ENCODE data around the gene USF3. TPM values are rescaled to one million over a fixed set of nuclear protein-coding genes. Genes with fewer than 3 reads are reported as not detected.

Gene USF3
- total RNA-seq, 2 experiments from 2014 or later = 11.7 to 18.1 TPM

DNA sequence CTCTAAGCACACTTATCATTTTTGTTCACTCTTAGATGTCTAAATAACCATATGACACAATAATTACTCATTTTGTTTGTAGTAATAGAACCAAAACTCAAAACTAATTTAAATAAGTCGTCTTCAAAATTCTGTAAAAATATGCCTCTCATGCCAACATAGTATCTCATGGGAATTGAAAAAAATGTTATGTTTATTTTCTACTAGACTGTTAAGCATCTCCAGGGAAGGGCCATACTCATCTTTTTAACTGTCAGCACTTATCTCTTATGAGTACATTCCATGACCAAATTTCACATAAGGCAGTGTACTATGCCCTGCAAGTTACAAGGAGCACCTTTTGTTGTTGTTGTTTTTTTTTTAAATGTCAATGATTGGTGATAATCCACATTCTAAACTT lies 18.3 kb upstream of the USF3 start:
- CTCF ChIA-PET (ENCODE audit: unreplicated experiment) = no interaction called here
- POLR2A ChIA-PET = interaction anchor here (0.6 to 1.2 kb wide), 2 partner anchors 13 to 35 kb away, joined by 4 to 7 read pairs; no protein-coding TSS in a partner anchor
- intact Hi-C loops (cut with micrococcal nuclease; ENCODE audit: unreplicated experiment) = no loop called here

DNA sequence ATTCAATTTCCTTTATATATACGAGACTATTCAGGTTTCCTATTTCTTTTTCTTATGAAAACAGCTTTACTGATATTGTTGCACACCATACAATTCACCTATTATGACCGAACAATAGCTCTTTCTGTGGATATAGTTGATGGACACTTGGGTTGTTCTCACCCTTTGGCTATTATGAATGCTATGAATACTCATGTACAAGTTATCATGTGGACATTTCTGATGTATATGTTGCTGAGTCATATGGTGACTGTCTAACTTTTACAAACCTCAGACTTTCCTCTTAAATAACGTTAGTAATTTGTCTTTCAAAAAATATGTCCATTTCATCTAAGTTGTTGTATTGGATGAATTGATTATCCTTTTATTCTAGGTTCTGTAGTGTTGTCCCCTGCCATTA lies 15.7 kb upstream of the USF3 start:
- ChIA-PET CTCF (ENCODE audit: unreplicated experiment) (no interaction called here), POLR2A (interaction anchor here (0.6 to 3.4 kb wide), 12 partner anchors 9 to 1715 kb away, joined by 3 to 12 read pairs (median 4); partner anchors contain the start of gene USF3)
- Histone ChIP-seq H3K4me1 (ENCODE audit: insufficient read depth, low read length, poor library complexity, severe bottlenecking) (no peaks in the 10 kb centered on the region), H3K9me3 (ENCODE audit: low read length) (no peaks in the 10 kb centered on the region), H3K27ac (ENCODE audit: low read depth, low read length, poor library complexity, severe bottlenecking) (no peak overlapping the region), H3K9me2 (ENCODE audit: insufficient read depth, low read length) (no peaks in the 10 kb centered on the region), H3K4me2 (ENCODE audit: low read length) (no peak overlapping the region), H2AFZ (ENCODE audit: low read length) (no peak overlapping the region), H3K4me3 (ENCODE audit: low read depth, low read length, poor library complexity, severe bottlenecking) (no peak overlapping the region), H3K36me3 (ENCODE audit: insufficient read depth, low read length) (peaks cover 18% of the 10 kb centered on the region; the same call in 1 of the 2 replicates), H4K20me1 (ENCODE audit: insufficient read depth, low read length) (no peaks in the 10 kb centered on the region), H3K79me2 (ENCODE audit: insufficient read depth, low read depth, low read length) (no peaks in the 10 kb centered on the region)
- intact Hi-C loops (cut with micrococcal nuclease; ENCODE audit: unreplicated experiment) = no loop called here
- no peak for DNase-seq (ENCODE audit: low spot score)
- TF ChIP-seq, protein P1, sequence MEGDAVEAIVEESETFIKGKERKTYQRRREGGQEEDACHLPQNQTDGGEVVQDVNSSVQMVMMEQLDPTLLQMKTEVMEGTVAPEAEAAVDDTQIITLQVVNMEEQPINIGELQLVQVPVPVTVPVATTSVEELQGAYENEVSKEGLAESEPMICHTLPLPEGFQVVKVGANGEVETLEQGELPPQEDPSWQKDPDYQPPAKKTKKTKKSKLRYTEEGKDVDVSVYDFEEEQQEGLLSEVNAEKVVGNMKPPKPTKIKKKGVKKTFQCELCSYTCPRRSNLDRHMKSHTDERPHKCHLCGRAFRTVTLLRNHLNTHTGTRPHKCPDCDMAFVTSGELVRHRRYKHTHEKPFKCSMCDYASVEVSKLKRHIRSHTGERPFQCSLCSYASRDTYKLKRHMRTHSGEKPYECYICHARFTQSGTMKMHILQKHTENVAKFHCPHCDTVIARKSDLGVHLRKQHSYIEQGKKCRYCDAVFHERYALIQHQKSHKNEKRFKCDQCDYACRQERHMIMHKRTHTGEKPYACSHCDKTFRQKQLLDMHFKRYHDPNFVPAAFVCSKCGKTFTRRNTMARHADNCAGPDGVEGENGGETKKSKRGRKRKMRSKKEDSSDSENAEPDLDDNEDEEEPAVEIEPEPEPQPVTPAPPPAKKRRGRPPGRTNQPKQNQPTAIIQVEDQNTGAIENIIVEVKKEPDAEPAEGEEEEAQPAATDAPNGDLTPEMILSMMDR (conservative IDR thresholded peaks at IDR 0.05; ENCODE audit: low read length) = no peak
- TF ChIP-seq EZH2phosphoT487 (IDR thresholded peaks at IDR 0.05; ENCODE audit: borderline replicate concordance, low read depth, low read length) = no peak
- BruUV-seq (replicated peaks) = no TSS peak

More for the DNA sequence above, 18.3 kb upstream of the USF3 start:
- no TSS peak for BruUV-seq (replicated peaks)
- Histone ChIP-seq H3K4me1 (ENCODE audit: insufficient read depth, low read length, poor library complexity, severe bottlenecking) (no peaks in the 10 kb centered on the region), H4K20me1 (ENCODE audit: insufficient read depth, low read length) (no peaks in the 10 kb centered on the region), H2AFZ (ENCODE audit: low read length) (no peak overlapping the region), H3K4me2 (ENCODE audit: low read length) (no peak overlapping the region), H3K9me3 (ENCODE audit: low read length) (no peaks in the 10 kb centered on the region), H3K79me2 (ENCODE audit: insufficient read depth, low read depth, low read length) (no peaks in the 10 kb centered on the region), H3K4me3 (ENCODE audit: low read depth, low read length, poor library complexity, severe bottlenecking) (no peak overlapping the region), H3K27ac (ENCODE audit: low read depth, low read length, poor library complexity, severe bottlenecking) (no peak overlapping the region), H3K9me2 (ENCODE audit: insufficient read depth, low read length) (no peaks in the 10 kb centered on the region), H3K36me3 (ENCODE audit: insufficient read depth, low read length) (peaks cover 43% of the 10 kb centered on the region)
- TF ChIP-seq, protein P1 (conservative IDR thresholded peaks at IDR 0.05; ENCODE audit: low read length) = no peak
- no peak for TF ChIP-seq EZH2phosphoT487 (IDR thresholded peaks at IDR 0.05; ENCODE audit: borderline replicate concordance, low read depth, low read length)
- DNase-seq (ENCODE audit: low spot score) = no peak

DNA sequence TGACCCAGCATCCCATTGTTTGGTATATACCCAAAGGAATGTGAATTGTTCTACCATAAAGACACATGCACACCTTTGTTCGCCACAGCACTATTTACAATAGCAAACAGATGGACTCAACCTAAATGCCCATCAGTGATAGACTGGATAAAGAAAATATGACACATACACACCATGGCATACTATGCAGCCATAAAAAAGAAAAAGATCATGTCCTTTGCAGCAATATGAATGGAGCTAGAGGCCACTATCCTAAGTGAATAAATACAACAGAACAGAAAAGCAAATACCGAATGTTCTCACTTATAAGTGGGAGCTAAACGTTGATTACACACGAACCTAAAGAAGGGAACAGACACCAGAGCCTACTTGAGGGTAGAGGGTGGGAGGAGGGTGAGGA lies 11.4 kb upstream of the USF3 start:
- no peak overlapping the region for H3K4me2 ChIP-seq (ENCODE audit: low read length)
- ChIA-PET POLR2A (interaction anchor here (0.6 kb wide), 1 partner anchor 243 kb away, joined by 3 read pairs; no protein-coding TSS in a partner anchor), CTCF (ENCODE audit: unreplicated experiment) (no interaction called here)
- H3K9me3 ChIP-seq (ENCODE audit: low read length) = no peaks in the 10 kb centered on the region
- H2AFZ ChIP-seq (ENCODE audit: low read length) = no peak overlapping the region
- no peaks in the 10 kb centered on the region for H3K9me2 ChIP-seq (ENCODE audit: insufficient read depth, low read length)
- TF ChIP-seq, protein P1 (conservative IDR thresholded peaks at IDR 0.05; ENCODE audit: low read length) = no peak
- no peak for TF ChIP-seq EZH2phosphoT487 (IDR thresholded peaks at IDR 0.05; ENCODE audit: borderline replicate concordance, low read depth, low read length)
- no peak overlapping the region for H3K4me3 ChIP-seq (ENCODE audit: low read depth, low read length, poor library complexity, severe bottlenecking)
- no peaks in the 10 kb centered on the region for H3K36me3 ChIP-seq (ENCODE audit: insufficient read depth, low read length)
- H3K27ac ChIP-seq (ENCODE audit: low read depth, low read length, poor library complexity, severe bottlenecking) = no peak overlapping the region
- no peaks in the 10 kb centered on the region for H3K79me2 ChIP-seq (ENCODE audit: insufficient read depth, low read depth, low read length)
- H4K20me1 ChIP-seq (ENCODE audit: insufficient read depth, low read length) = no peaks in the 10 kb centered on the region
- intact Hi-C loops (cut with micrococcal nuclease; ENCODE audit: unreplicated experiment) = no loop called here
- no peaks in the 10 kb centered on the region for H3K4me1 ChIP-seq (ENCODE audit: insufficient read depth, low read length, poor library complexity, severe bottlenecking)
- BruUV-seq (replicated peaks) = no TSS peak
- no peak for DNase-seq (ENCODE audit: low spot score)

Data from OCI-LY7 (cell line).